ENCODE results near the gene WNT7B. TPM values are rescaled to one million over a fixed set of nuclear protein-coding genes. Genes with fewer than 3 reads are reported as not detected.

WNT7B gene
- total RNA-seq, 1 donor from 2014 or later, result not detected

- intact Hi-C loops (cut with micrococcal nuclease), result no loop called here
- H3K36me3 Mint-ChIP-seq (ENCODE audit: low read depth), result no peaks in the 10 kb centered on the region
- H3K27me3 Mint-ChIP-seq (ENCODE audit: insufficient read depth), result peaks cover 40% of the 10 kb centered on the region
- no peaks in the 10 kb centered on the region for H3K9me3 Mint-ChIP-seq
- no peaks in the 10 kb centered on the region for H3K4me1 Mint-ChIP-seq (ENCODE audit: low read depth)
- H3K4me3 Mint-ChIP-seq, result no peak overlapping the region
- H3K27ac Mint-ChIP-seq, result no peak overlapping the region
- no peak for DNase-seq (ENCODE audit: low spot score)
These were observed 7.0 kb downstream of the WNT7B start for GRCh38 chr22:45969801-45970470.

GRCh38 chr22:45969414-45969799 lies 7.6 kb downstream of the WNT7B start:
- intact Hi-C loops (cut with micrococcal nuclease), result no loop called here
- Mint-ChIP-seq H3K9me3 (no peaks in the 10 kb centered on the region), H3K27ac (no peak overlapping the region), H3K4me1 (ENCODE audit: low read depth) (no peaks in the 10 kb centered on the region), H3K36me3 (ENCODE audit: low read depth) (no peaks in the 10 kb centered on the region), H3K27me3 (ENCODE audit: insufficient read depth) (peaks cover 35% of the 10 kb centered on the region), H3K4me3 (no peak overlapping the region)
- no peak for DNase-seq (ENCODE audit: low spot score)

DNA sequence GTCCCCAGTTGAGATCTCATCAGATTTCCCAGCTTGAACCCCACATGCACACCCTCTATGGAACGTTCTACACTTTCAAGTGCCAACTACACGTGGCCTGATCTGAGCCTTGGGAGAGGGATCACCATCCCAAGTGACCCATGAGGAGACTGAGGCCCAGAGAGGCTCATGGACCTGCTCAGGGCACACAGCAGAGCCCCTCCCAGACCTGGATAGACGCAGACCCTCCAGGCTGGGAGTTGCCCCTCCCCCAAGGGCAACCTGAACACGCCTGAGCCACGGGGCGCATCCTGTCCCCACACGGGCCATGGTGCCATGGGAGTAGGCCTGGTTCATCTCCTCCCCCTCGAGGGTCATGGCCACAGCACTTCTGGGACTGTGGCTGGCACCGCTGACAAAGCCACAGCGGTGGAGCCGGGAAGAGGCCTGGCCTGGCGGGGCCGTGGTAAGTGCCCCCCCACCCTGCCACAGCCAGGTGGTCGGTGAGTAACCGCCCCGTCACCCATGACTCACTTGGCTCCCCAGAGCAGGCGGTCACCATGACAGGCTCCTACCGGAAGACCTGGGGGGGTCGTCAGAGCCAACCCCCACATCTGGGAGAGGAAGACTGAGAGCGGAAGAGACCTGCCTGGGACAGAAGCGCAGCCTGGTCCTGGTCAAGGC lies 8.1 kb downstream of the WNT7B start:
- Mint-ChIP-seq H3K36me3 (ENCODE audit: low read depth) (no peaks in the 10 kb centered on the region), H3K4me3 (no peak overlapping the region), H3K27ac (no peak overlapping the region), H3K27me3 (ENCODE audit: insufficient read depth) (peaks cover 29% of the 10 kb centered on the region), H3K4me1 (ENCODE audit: low read depth) (no peaks in the 10 kb centered on the region), H3K9me3 (no peaks in the 10 kb centered on the region)
- no peak for DNase-seq (ENCODE audit: low spot score)
- intact Hi-C loops (cut with micrococcal nuclease), result no loop called here

DNA sequence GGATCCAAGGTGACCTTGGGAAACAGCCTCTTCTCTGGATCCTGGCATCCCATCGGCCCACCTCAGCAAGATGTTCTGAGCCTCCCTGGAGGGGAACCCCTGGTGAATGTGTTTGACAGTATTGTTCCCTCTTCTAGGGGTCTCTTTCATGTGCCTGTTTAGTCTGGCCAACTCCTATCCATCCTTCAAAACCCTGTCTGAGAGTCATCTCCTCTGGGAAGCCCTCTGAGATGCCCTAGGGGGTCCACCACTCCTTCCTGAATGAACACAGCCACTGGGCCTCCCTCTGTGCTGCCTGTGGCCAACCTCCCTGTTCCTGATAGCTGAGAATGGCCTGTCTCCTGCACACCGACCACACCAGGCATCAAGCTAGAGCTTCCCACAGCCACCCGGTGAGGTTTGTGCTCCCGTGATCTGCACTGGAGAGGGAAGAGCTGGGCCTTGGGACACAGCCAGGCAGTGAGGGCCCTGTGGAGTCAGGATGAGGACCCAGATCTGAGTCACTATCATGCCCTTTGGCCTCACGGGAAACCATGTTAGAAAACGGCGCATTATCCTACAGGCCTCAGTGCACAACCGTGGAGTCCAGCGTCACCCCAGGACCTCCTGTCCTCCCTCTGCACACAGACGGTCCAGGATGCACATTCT lies 8.8 kb downstream of the WNT7B start:
- no peak overlapping the region for H3K4me3 Mint-ChIP-seq
- no peak overlapping the region for H3K27ac Mint-ChIP-seq
- H3K9me3 Mint-ChIP-seq, result no peaks in the 10 kb centered on the region
- H3K4me1 Mint-ChIP-seq (ENCODE audit: low read depth), result no peaks in the 10 kb centered on the region
- no peak for DNase-seq (ENCODE audit: low spot score)
- intact Hi-C loops (cut with micrococcal nuclease), result no loop called here
- H3K27me3 Mint-ChIP-seq (ENCODE audit: insufficient read depth), result peaks cover 23% of the 10 kb centered on the region
- H3K36me3 Mint-ChIP-seq (ENCODE audit: low read depth), result no peaks in the 10 kb centered on the region

DNA sequence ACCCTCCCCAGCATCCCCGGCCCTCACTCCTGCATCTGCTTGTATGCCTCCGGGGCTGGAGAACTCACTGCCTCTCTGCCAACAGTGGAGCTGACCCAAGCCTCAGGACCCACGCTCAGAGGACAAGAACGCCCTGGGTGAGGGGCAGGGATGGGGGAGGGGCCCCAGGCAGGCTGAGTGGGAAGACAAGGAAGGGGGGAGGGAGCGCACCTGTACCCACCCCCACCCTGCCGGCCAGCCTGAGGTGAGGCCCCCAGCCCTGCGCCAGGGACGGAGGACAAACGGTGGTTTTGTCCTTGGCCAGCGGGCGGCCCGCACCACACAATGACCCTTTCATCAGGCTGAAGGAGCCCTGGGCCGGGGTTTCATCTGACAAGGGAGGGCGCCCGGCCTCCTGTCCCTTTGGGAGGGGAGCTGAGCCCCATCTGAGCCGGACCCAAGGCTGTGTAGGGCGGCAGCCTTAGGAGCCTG lies 10.0 kb downstream of the WNT7B start:
- intact Hi-C loops (cut with micrococcal nuclease), result no loop called here
- no peak overlapping the region for H3K4me3 Mint-ChIP-seq
- no peak for DNase-seq (ENCODE audit: low spot score)
- H3K4me1 Mint-ChIP-seq (ENCODE audit: low read depth), result no peaks in the 10 kb centered on the region
- H3K9me3 Mint-ChIP-seq, result no peaks in the 10 kb centered on the region
- no peaks in the 10 kb centered on the region for H3K36me3 Mint-ChIP-seq (ENCODE audit: low read depth)
- H3K27ac Mint-ChIP-seq, result no peak overlapping the region
- H3K27me3 Mint-ChIP-seq (ENCODE audit: insufficient read depth), result peaks cover 17% of the 10 kb centered on the region

DNA sequence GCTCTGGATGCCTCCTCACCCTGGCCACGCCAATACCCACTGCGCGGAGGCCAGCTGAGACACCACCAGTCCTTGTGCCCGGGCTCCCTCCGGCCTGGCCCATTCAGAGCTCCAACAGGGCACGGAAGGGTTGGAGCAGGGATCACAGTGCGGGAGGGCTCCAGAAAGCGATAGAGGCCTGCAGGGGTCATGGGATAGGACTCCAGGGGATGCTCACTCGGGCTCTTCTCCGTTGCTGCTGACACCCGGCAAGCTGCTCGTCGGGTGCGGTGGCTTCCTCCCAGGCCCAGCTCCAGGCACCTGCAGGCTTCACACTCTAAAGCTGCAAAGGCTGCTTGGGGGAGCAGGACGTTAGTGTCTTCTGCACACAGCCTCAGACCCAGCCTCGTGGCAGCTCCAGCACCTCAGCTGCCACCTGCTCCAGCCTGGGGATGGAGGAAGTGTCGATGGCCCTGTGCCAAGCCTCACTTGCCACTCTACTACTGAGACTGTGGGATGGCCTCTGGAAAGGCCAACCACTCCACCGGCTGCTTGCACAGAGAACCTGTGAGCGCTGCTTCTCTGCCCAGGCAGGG lies 10.6 kb downstream of the WNT7B start:
- H3K4me1 Mint-ChIP-seq (ENCODE audit: low read depth), result no peaks in the 10 kb centered on the region
- intact Hi-C loops (cut with micrococcal nuclease), result no loop called here

DNA sequence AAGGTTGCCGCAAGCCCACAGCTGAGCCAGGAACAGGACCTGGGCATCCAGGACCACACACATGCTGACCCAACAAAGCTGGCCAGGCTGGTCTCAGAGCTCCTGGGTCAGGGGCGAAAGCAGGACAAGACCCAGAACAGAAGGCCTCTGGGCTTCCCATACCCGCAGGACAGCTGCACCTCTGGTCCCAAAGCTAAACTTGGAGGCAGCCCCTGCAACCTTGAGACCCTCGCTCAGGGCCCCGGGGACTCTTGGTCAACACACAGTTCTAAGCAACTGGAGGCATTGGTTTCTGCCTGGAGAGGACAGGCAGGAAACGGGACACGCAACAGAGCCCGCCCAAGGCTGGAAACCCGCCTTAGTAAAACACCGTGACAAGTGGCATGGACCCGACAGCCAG lies 11.4 kb downstream of the WNT7B start:
- no peak for DNase-seq (ENCODE audit: low spot score)
- Mint-ChIP-seq H3K4me3 (no peak overlapping the region), H3K4me1 (ENCODE audit: low read depth) (no peaks in the 10 kb centered on the region), H3K36me3 (ENCODE audit: low read depth) (no peaks in the 10 kb centered on the region), H3K9me3 (no peaks in the 10 kb centered on the region), H3K27me3 (ENCODE audit: insufficient read depth) (peaks cover 16% of the 10 kb centered on the region), H3K27ac (no peak overlapping the region)
- intact Hi-C loops (cut with micrococcal nuclease), result no loop called here

More for the DNA sequence above, 10.6 kb downstream of the WNT7B start:
- Mint-ChIP-seq H3K27me3 (ENCODE audit: insufficient read depth) (peaks cover 17% of the 10 kb centered on the region), H3K4me3 (no peak overlapping the region), H3K36me3 (ENCODE audit: low read depth) (no peaks in the 10 kb centered on the region), H3K27ac (no peak overlapping the region), H3K9me3 (no peaks in the 10 kb centered on the region)
- DNase-seq (ENCODE audit: low spot score), result no peak

DNA sequence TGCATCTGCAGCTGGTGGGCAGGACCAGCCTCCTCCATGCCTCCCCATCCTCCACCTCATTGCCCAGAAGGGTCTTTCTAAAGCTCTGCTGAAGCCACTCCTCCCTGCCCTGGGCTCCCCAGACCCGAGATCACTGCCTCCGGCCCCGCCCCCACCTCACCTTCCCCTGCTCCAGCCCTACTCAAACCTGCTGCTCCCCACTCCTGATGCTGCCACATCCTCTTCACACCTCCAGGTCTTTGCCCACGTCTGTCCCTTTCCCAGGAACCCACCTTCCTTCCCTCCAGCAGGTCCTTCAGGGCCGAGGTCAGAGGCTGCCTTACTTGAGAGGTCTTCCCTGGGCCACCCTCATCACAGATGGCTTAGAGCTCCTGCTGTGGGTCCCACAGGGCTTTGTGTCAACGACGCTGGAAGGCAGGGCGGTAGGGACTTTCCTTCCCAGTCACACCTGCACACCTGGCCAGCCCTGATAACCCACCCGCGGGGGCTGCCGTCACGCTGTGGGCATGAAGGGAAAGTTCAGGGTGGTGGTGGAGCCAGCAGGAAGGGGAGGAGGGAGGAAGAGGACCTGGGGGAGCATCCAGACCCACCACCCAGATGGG lies 11.9 kb downstream of the WNT7B start:
- no peak for DNase-seq (ENCODE audit: low spot score)
- H3K27ac Mint-ChIP-seq, result no peak overlapping the region
- no peak overlapping the region for H3K4me3 Mint-ChIP-seq
- H3K27me3 Mint-ChIP-seq (ENCODE audit: insufficient read depth), result peaks cover 17% of the 10 kb centered on the region
- no peaks in the 10 kb centered on the region for H3K9me3 Mint-ChIP-seq
- no peaks in the 10 kb centered on the region for H3K36me3 Mint-ChIP-seq (ENCODE audit: low read depth)
- no peaks in the 10 kb centered on the region for H3K4me1 Mint-ChIP-seq (ENCODE audit: low read depth)
- intact Hi-C loops (cut with micrococcal nuclease), result no loop called here

- H3K36me3 Mint-ChIP-seq (ENCODE audit: low read depth), result no peaks in the 10 kb centered on the region
- peaks cover 12% of the 10 kb centered on the region for H3K27me3 Mint-ChIP-seq (ENCODE audit: insufficient read depth)
- H3K9me3 Mint-ChIP-seq, result no peaks in the 10 kb centered on the region
- no peak for DNase-seq (ENCODE audit: low spot score)
- H3K27ac Mint-ChIP-seq, result no peak overlapping the region
- intact Hi-C loops (cut with micrococcal nuclease), result no loop called here
- no peaks in the 10 kb centered on the region for H3K4me1 Mint-ChIP-seq (ENCODE audit: low read depth)
- no peak overlapping the region for H3K4me3 Mint-ChIP-seq
These were observed 12.6 kb downstream of the WNT7B start for GRCh38 chr22:45964372-45964771.

- Mint-ChIP-seq H3K27me3 (ENCODE audit: insufficient read depth) (peaks cover 11% of the 10 kb centered on the region), H3K4me3 (no peak overlapping the region), H3K4me1 (ENCODE audit: low read depth) (no peaks in the 10 kb centered on the region), H3K27ac (no peak overlapping the region), H3K36me3 (ENCODE audit: low read depth) (no peaks in the 10 kb centered on the region), H3K9me3 (no peaks in the 10 kb centered on the region)
- DNase-seq (ENCODE audit: low spot score), result no peak
- intact Hi-C loops (cut with micrococcal nuclease), result no loop called here
These were observed 13.1 kb downstream of the WNT7B start for GRCh38 chr22:45963821-45964220.

DNA sequence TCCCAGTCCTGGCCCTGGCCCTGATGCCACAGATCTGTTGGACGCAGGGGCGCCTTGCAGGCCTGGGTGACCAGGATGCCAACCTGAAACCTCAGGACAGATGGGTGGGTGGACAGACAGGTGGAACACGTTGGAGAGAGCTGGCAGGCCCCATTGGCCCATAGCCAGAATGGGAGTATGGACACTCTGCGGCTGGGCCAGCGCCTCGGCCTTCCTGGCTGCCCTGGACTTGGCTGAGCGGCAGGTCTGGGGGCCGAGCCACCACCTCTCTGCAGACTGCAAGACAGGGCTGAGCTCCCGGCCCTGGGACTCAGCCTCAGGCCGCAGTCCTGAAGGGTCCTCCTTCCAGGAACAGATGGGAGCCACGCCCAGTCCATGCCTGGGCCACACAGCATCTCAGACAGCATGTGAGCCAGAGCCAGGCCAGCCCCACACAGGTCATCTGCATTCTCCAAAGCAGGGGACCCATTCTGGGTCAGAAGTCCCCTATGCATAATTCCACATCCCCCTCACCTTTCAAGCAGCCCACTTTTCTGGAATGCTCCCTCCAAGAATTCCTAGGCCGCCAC lies 14.1 kb downstream of the WNT7B start:
- H3K27ac Mint-ChIP-seq, result no peak overlapping the region
- H3K4me3 Mint-ChIP-seq, result no peak overlapping the region
- H3K4me1 Mint-ChIP-seq (ENCODE audit: low read depth), result no peaks in the 10 kb centered on the region
- no peaks in the 10 kb centered on the region for H3K36me3 Mint-ChIP-seq (ENCODE audit: low read depth)
- H3K27me3 Mint-ChIP-seq (ENCODE audit: insufficient read depth), result peaks cover 5% of the 10 kb centered on the region
- no peak for DNase-seq (ENCODE audit: low spot score)
- no peaks in the 10 kb centered on the region for H3K9me3 Mint-ChIP-seq
- intact Hi-C loops (cut with micrococcal nuclease), result no loop called here

DNA sequence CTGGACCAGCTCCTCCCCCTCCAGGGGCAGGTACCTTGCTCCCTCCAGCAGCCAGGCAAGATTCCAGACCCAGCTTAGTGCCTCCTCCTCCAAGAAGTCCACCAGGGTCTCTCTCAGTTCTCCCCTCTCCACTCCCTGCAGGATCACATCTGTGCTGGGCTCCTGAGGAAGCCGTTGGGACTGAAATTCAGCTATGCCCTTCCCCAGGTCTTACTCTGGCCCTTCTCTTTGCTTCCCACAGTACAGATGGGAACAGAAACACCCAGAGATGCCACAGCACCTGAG lies 14.6 kb downstream of the WNT7B start:
- no peaks in the 10 kb centered on the region for H3K9me3 Mint-ChIP-seq
- intact Hi-C loops (cut with micrococcal nuclease), result no loop called here

More for the DNA sequence above, 14.6 kb downstream of the WNT7B start:
- DNase-seq (ENCODE audit: low spot score), result no peak
- Mint-ChIP-seq H3K36me3 (ENCODE audit: low read depth) (no peaks in the 10 kb centered on the region), H3K27me3 (ENCODE audit: insufficient read depth) (peaks cover 5% of the 10 kb centered on the region), H3K27ac (no peak overlapping the region), H3K4me1 (ENCODE audit: low read depth) (no peaks in the 10 kb centered on the region), H3K4me3 (no peak overlapping the region)

Data from activated T-helper 1 cell treated with anti-CD3 and anti-CD28 coated beads, Interleukin-12 subunit alpha, Interleukin-12 subunit beta, Interleukin-2, Interleukin-4 antibody, amounts not matched to agents 30 ng/mL and 10 ng/mL and 1 ng/mL, durations not matched to agents 14 hours and 24 hours and 36 hours (primary cell).